ENCODE results near the gene GALNT18.

DNA sequence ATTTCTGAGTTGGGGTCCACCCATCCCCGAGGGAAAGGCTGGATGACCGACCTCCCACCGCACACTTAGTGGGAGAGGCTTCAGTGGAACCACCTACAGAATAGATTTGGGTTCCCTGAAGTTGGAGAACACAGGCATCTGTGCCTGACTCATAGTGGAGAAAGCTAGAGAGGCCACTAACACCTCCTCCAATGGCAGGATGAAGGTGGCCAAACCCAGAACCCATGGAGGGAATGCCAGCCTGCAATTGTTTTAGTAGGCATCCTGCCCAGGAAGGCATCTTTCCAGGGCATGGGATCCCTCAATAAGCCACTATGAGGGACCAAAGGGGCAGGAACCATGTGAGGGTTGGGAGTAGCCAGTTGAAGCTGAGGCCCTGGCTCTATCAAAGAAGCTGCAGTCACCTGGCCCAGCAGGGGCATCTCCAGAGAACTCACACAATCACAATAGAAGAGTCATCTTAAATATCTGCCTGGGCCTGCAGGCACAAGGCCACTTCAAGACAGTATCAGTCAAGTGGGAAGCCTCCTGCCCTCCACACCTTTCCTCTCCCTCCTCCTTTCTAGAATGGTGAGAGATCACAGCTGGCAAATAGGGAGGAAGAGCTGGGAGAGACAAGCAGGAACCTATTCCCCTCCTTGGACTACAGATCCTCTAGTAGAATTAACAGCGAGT is 144.7 kb downstream of the GALNT18 start:
- TF ChIP-seq POLR2A (IDR thresholded peaks at IDR 0.05) = no peak
- TF ChIP-seq, protein P1, sequence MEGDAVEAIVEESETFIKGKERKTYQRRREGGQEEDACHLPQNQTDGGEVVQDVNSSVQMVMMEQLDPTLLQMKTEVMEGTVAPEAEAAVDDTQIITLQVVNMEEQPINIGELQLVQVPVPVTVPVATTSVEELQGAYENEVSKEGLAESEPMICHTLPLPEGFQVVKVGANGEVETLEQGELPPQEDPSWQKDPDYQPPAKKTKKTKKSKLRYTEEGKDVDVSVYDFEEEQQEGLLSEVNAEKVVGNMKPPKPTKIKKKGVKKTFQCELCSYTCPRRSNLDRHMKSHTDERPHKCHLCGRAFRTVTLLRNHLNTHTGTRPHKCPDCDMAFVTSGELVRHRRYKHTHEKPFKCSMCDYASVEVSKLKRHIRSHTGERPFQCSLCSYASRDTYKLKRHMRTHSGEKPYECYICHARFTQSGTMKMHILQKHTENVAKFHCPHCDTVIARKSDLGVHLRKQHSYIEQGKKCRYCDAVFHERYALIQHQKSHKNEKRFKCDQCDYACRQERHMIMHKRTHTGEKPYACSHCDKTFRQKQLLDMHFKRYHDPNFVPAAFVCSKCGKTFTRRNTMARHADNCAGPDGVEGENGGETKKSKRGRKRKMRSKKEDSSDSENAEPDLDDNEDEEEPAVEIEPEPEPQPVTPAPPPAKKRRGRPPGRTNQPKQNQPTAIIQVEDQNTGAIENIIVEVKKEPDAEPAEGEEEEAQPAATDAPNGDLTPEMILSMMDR (IDR thresholded peaks at IDR 0.05) = no peak

Data from right lobe of liver (tissue), 4 donors.